ENCODE data around the gene ZFR. TPM values are rescaled to one million over a fixed set of nuclear protein-coding genes. Genes with fewer than 3 reads are reported as not detected.
"Not testable (repeated sequence)": the region's sequence is repeated elsewhere in the genome, so short reads cannot be mapped to it uniquely, and the experiment has no call there.

Gene ZFR
- 66.1 TPM for total RNA-seq

- DNase-seq: peak; percentile 89
Measured at GRCh38 chr5:32444431-32445286, at the start of gene ZFR. ZFR (minus strand) TSS chr5:32444740; CDS start chr5:32444658, 82 bp downstream.

GRCh38 chr5:32490972-32491557 is 46.5 kb upstream of the ZFR start:
- no peak for DNase-seq

- DNase-seq: peak; percentile 94
Measured at GRCh38 chr5:32489791-32490562, 45.4 kb upstream of the ZFR start.

- no peak for DNase-seq
Measured at GRCh38 chr5:32487424-32487823, 42.9 kb upstream of the ZFR start.

DNA sequence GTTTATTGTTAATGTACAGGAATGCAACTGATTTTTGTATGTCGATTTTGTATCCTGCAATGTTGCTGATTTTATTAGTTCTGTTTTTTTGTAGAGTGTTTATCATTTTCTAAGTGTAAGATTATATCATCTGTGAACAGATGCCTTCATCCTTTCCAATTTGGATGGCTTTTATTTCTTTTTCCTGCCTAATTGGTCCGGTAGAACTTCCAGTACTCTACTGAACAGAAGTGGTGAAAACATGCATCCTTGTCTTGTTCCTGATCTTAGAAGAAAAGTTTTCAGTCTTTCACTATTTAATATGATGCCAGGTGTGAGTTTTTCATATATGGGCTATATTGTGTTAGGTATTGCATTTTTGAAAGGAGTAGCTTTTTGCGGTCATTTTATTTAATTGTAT is 42.5 kb upstream of the ZFR start:
- DNase-seq: no peak

DNA sequence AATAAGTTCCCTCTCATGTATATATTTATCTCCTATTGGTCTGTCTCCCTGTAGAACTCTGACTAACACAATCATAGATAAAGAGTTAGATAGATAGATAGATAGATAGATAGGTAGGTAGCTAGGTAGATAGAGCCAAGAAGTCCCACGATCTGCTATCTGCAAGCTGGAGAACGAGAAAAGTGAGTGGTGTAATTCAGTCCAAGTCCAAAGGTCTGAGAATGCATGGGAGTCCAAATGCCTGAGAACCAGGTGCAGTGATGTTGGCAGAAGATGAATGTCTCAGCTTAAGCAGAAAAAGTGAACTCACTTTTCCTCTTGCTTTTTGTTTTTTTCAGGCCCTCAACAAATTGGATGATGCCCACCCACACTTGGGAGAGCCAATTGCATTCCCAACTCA is 37.7 kb upstream of the ZFR start:
- no peak for DNase-seq

DNA sequence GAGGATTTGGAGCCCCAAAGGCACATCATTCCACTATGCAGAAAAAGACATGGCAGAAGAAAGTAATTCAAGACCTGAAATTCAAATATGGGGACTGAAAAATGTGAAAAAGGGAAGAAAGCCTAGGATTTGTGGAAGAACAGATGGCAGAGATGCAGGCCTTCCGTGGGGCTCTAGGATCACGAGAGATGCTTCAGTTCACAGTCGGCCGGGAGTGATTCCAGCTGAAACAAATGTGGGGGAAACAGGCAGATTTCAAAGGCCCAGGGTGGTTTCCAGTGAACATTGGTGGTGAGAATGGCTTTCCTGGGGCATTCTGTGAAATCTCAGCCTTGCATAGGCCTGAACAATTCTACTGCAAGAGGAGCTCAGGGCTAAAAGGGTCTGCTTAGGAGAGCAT is 34.6 kb upstream of the ZFR start:
- DNase-seq: no peak

DNA sequence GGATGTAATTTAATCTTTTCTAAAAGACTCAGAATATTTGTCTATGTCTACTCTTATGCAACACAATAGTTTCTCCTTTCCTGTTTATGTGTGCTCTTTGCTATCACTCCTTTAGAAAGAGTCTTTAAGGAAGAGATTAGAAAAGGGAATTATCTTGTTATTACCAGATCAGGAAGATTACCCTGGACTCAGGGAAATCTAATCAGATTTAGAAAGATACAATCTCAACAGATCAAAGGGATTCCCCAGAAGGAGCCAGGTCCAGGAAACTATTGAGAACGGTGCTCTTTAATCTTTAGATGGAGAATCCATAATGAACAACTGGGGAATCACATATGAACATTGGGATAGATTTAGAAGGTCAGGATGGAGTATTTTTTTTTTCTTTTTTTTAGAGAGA is 32.4 kb upstream of the ZFR start:
- no peak for DNase-seq

GRCh38 chr5:32475334-32476097 is 31.0 kb upstream of the ZFR start:
- DNase-seq: no peak

GRCh38 chr5:32474209-32474854 is 29.8 kb upstream of the ZFR start:
- DNase-seq: no peak

GRCh38 chr5:32473072-32473471 is 28.5 kb upstream of the ZFR start:
- DNase-seq: no peak

GRCh38 chr5:32471784-32472183 is 27.2 kb upstream of the ZFR start:
- DNase-seq: no peak

DNA sequence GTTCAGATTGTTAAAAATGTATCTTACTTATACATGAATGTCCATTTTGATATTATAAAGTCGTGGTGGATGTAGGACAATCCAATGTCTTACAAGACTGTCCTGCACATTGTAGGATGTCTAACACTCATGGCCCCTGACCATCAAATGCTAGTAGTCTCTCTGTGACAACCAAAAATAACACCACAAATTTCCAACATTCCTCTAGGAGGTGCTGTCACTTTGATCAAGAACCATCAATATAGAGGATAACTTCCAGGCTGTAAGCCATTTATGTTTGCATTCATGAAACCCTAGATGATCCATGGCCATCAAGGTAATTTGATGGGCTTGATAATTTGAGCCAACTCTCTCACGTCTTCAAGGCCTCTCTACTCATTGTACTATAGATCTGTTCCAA is 20.5 kb upstream of the ZFR start:
- DNase-seq: no peak

- no peak for DNase-seq
Measured at GRCh38 chr5:32462618-32463017, 18.1 kb upstream of the ZFR start.

GRCh38 chr5:32461441-32462120 is 17.0 kb upstream of the ZFR start:
- no peak for DNase-seq

DNA sequence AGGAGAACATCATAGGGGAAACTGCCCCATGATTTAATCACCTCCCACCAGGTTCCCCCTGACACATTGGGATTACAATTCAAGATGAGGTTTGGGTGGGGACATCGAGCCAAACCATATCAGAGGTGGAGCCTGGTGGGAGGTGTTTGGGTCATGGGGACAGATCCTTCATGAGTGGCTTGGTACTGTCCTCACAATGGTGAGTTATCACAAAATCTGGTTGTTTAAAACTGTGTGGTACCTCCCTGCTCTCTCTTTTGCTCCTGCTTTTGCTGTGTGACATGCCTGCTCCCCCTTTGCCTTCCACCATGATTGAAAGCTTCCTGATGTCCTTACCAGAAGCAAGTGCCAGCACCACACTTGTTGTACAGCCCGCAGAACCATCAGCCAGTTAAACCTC is 16.2 kb upstream of the ZFR start:
- DNase-seq: no peak

GRCh38 chr5:32458880-32459495 is 14.4 kb upstream of the ZFR start:
- DNase-seq: no peak

- no peak for DNase-seq
Measured at GRCh38 chr5:32455311-32455710, 10.8 kb upstream of the ZFR start.

- DNase-seq: no peak
Measured at GRCh38 chr5:32454821-32455220, 10.3 kb upstream of the ZFR start.

- no peak for DNase-seq
Measured at GRCh38 chr5:32453916-32454315, 9.4 kb upstream of the ZFR start.

DNA sequence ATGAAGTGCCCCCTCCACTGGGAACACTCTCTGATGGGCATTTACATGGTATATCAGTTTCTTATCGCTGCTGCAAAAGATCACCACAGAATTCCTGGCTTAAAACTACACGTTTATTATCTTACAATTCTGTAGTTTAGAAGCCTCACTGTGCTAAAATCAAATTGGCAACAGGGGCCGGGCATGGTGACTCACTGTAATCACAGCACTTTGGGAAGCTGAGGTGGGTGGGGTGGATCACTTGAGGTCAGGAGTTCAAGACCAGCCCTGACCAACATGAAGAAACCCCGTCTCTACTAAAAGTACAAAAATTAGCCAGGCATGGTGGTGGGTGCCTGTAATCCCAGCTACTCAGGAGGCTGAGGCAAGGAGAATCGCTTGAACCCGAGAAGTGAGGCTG is 7.8 kb upstream of the ZFR start:
- DNase-seq: not testable (repeated sequence)

All from skin of body (tissue), 2 donors.